RCC 7860 (cell line): ENCODE measurements around the gene LTB.
"Not testable (repeated sequence)": the region's sequence is repeated elsewhere in the genome, so short reads cannot be mapped to it uniquely, and the experiment has no call there.

Experiments
- DNase-seq: peaks from one replicate; pipeline ENCODE4 v3.0.0-alpha.2; 2015; ENCODE audit warnings: low spot score
- FAIRE-seq: peaks from 2 replicates; lab custom pipeline; 2012; peaks lifted over from hg19 to GRCh38; lab: Jason Lieb, UNC

Gene LTB

DNA sequence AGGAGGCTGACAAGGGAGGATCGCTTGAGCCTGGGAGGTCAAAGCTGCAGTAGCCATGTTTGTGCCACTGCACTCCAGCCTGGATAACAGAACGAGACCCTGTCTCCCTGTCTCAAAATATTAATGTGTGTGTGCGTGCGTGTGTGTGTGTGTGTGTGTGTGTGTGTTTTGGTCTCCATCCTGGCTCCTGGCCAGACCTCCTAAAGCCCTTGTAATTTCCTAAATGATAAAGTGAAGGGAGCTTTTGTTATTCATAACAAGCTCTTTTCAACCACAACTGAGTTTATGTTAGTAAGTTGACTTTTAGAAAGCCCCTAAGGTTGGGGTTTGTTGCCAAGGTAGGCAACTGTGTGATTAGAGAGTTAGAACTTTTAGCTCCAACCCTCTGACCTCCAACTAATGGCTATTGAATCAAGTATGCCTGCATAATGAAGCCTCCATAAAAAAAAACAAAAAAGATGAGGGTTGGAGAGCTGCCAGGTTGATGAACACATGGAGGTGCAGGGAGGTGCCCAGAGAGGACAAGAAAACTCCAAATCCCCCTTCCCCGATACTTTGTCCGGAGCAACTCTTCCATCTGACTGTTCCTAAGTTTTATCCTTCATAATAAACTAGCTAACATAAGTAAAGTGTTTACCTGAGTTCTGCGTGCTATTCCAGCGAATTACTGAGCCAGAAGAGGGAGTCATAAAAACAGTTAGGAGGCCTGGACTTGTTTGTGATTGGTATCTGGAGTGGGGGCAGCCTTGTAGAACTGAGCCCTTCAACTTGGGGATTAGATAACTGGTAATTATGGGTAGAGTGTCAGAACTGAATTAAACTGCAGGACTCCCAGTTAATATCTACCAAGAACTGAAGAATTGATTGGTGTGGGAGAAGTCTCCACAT lies 27.5 kb upstream of the LTB start:
- DNase-seq, result no peak
- FAIRE-seq, result no peak

DNA sequence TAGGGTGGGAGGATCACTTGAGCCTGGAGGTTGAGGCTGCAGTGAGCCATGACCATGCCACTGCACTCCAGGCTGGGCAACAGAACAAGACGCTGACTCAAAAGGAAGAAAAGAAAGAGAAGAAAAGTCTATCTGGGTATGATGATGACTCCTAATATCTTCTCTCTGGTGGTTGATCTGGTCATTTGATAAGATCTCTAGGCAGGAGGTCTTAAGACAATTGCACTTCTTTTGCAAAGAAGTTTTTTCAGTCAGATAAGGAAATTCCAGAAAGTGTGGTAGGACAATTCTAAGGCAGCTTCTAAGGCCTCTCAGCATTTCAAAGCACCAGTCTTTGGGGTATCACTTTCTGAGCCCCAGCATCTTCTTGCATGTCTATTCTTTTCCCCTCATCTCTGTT lies 25.1 kb upstream of the LTB start:
- FAIRE-seq (no peak), DNase-seq (no peak)

GRCh38 chr6:31597006-31597405 lies 14.8 kb upstream of the LTB start:
- peak; percentile 43 for DNase-seq
- no peak for FAIRE-seq

DNA sequence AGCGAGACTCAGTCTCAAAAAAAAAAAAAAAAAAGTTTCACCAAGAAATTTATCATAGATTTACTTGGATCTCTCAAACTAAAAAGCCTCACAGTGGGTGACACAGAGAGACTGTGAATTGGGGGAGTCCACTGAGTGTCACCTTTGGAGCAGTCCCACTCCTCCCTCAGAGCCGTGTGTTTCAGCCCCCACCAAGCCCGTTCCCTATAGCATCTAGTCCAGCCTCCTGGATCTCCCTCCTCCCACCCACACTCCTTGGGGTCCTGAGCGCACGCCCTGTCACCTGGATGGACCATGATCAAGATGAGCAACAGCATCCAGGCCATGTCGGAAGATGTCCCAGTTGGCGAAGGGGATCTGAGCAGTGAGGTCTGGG lies 10.2 kb upstream of the LTB start:
- FAIRE-seq (no peak), DNase-seq (no peak)

DNA sequence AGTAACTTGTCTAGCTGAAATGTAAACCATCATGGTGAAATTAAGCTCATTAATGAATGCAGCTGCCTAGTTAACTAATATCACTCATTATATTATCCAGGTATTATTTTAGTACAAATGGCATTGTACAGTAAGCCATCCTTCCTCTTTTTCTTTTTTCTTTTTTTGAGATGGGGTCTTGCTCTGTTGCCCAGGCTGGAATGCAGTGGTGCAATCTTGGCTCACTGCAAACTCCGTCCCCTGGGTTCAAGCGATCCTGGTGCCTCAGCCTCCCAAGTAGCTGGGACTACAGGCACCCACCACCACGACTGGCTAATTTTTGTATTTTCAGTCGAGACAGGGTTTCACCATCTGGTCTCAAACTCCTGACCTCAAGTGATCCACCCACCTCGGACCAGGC lies 8.5 kb upstream of the LTB start:
- FAIRE-seq, DNase-seq: not testable (repeated sequence)

DNA sequence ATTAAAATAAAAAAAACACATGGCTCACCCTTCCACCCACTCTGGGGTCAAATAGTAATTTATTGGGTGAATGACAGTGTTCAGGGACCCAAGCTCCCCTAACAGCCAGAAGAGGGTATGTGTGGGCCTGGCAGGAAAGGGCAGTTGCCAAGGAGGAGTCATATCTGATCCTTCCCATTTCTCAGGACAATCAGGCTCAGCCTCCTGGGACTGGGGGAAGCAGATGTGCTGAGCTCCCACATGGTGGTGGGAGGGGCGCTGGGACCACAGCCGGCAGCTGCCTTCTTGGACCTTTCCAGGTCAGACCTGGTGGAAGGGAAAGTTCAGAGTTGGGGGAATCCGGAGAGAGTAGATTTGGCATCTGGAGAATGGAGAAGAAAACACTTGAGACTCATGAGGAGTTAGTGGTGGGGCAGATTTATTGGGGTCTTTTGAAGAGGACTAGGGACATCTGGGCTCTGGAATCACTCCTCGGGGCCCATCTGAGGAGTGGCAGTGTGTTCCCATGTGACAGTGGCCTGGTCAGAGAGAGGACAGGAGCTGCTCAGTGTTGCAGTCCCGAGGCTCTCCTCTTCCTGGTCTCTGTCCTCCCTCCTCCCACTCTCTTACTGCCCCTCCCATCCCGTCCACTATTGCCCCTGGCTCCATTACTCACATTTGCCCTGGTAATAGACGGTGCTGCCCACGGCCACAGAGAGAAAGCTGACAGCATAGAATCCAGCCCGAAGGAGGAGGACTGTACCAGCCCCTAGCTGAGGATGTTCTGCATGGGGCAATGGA lies 6.8 kb upstream of the LTB start:
- no peak for FAIRE-seq
- no peak for DNase-seq

DNA sequence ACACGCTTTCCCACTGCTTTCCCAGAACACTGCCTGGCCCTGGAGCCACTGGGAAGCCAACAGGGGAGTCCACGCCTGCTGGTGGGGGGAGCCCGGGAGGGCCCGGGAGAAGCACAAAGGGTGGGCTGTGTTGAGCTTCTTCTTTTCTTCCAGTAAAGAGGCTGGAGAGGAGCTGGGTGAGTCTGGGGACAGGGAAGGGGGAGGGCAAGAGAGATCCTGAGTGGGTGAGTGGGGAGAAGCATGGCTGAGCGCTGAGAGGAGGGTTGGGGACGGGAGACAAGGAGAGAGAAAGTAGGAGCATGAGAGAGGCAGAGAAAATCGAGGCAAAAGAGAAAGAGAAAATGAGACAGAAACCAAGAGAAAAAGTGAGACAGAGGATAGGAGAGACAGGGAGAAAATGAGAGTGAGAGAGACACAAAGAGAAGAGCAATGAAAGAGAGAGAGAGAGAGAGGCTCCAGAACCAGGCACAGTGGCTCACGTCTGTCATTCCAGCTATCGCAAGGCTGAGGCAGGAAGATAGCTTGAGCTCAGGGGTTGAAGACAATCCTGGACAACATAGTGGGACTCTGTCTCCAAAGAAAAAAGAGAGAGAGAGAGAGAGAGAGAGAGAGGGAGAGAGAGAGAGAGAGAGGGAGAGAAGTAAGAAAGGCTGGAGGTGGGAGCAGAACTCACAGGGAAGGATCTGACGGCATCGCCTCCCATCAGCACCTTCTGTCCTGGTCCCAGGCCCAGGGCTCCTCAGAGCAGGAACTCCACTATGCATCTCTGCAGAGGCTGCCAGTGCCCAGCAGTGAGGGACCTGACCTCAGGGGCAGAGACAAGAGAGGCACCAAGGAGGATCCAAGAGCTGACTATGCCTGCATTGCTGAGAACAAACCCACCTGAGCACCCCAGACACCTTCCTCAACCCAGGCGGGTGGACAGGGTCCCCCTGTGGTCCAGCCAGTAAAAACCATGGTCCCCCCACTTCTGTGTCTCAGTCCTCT lies 5.9 kb upstream of the LTB start:
- DNase-seq (no peak), FAIRE-seq (no peak)

DNA sequence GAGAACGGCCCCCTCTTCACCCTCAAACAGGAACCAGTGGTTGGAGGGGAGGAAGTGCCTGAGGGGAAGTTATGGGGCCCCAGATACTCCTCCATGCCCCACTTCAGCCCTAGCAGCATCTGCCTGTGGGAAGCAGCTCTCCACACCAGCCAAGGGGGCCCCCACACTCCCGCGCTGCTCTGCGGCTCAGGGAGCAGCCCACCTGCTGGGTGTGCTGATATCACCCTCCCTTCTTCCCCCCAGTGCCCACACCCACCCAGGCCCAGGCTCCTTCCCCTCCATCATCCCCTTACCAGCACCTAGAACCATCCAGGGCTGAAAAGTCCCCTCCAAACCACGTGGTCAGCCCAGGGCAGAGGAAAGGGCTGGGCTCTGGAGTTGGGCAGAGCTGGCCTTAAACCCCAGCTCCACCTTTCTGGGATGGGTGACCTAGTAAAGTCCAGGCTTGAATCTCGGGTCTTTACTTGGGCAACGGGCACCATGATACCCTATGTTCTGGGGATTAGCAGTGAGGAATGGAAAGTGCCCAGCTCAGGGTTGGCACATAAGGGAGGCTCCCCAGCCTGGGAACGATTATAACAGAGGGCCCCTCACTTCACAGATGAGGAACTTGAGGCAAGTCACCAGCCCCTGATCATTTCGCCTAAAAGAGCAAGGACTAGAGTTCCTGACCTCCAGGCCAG lies 4.5 kb upstream of the LTB start:
- DNase-seq (no peak), FAIRE-seq (no peak)

DNA sequence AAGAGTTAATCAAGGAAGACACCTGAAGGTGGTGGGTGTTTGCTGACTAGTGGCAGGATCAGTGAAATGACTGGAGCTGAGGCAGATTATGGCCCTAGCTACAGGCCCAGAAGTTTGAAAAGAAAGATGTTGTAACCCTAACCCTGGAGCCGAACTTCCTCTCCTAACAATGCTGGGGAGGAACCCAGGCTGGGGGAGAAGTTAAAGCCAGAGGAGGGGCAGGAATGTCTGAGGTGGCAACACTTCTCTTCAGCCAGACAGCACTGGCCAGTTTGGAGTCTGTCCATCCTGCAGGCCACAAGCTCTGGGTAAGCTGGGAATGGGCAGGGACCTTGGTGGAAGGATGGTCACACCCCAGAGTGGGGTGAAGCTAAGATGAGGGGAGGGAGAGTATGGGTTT lies 3.8 kb upstream of the LTB start, which contains the start of gene LST1:
Gene LST1, plus strand, starts transcription at position 270 of the 400 bp plus-strand sequence. CDS start 1,023 bp downstream, outside the sequence.
- FAIRE-seq, result no peak
- DNase-seq, result no peak

- DNase-seq (peak; percentile 8), FAIRE-seq (no peak)
These were observed 3.3 kb upstream of the LTB start for GRCh38 chr6:31585491-31585890.

- no peak for FAIRE-seq
- DNase-seq, result no peak
These were observed 592 bp downstream of the LTB start for GRCh38 chr6:31581434-31582229.

DNA sequence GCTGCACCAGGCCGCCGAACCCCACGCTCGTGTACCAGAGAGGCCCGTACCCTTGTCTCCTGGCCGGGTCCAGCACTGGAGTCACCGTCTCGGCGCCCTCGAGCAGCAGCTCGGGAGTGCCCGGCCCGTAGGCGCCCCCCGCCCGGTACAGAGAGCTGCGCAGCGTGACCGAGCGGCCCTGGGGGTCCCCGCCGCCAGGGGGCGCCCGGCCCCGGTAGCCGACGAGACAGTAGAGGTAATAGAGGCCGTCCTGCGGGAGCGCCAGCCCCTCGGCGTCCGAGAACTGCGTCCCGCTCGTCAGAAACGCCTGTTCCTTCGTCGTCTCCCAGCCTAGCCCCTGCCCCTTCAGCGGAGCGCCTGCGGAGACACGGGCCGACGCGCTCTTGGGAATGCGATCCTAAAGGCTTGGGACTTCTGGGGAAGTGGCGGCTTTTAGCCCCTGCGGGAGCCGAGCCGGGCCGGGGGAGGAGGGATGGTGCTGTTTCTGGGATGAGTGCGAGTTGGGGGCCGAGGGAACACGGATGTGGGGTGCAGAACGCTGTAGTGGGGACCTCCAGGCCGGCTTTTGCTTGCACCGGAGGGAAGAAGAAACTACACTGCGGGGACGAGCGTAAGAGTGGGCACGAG lies 1.3 kb downstream of the LTB start:
- DNase-seq (peak; percentile 62), FAIRE-seq (no peak)

DNA sequence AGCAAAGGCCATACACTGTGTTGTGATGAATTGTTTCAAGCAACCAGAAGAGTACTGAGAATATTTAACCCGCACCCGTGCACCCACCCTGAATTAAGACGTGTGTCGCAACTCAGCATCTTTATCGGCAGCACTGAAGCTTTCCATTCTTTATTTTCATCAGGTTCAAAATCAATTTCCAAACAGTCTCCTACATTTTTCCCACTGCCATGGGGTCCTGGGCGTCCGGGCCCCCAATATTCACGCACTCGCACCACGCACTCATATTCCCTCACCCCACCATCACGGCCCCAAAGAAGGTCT lies 1.8 kb downstream of the LTB start:
- no peak for FAIRE-seq
- no peak for DNase-seq

GRCh38 chr6:31579546-31580437 lies 2.4 kb downstream of the LTB start:
- DNase-seq, result no peak
- no peak for FAIRE-seq

DNA sequence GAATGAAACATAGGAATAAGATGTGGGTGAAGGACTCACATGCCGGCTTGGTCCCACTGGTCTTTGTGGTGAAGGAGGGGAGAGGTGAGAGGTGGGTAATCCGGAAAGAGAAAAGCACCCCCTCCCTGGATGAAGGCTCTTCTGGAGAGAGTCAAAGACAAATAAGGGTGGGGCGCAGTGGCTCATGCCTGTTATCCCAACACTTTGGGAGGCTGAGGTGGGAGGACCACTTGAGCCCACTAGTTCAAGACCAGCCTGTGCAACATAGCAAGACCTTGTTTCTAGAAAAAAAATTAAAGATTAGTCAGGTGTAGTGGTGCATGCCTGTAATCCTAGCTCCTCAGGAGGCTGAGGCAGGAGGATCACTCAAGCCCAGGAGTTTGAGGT lies 3.1 kb downstream of the LTB start:
- FAIRE-seq (no peak), DNase-seq (no peak)

DNA sequence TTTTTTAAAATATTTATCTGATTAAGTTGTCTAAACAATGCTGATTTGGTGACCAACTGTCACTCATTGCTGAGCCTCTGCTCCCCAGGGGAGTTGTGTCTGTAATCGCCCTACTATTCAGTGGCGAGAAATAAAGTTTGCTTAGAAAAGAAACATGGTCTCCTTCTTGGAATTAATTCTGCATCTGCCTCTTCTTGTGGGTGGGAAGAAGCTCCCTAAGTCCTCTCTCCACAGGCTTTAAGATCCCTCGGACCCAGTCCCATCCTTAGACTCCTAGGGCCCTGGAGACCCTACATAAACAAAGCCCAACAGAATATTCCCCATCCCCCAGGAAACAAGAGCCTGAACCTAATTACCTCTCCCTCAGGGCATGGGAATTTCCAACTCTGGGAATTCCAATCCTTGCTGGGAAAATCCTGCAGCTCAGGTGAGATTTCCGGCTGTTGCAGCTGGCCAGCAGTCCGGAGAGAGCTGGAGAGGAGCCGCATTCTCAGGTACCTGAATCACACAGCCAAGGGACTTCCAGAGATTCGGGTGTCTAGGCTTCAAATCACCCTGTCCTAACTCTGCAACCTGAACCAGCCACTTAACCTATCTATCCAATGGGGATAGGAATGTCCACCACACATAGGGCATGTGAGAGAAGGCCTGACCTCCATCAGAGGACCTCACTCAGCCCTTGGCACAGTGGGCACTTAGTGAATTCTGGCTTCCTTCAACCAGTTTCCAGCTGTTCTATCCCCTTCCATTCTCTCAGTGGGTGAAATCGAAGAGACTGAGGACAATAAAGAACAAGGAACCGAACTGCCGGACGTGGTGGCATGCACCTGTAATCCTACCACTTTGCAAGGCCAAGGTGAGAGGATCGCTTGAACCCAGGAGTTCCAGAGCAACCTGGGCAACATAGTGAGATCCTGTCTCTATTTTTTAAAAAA lies 3.8 kb downstream of the LTB start:
- DNase-seq (peak; percentile 69), FAIRE-seq (no peak)

- FAIRE-seq, result no peak
- DNase-seq, result no peak
These were observed 4.7 kb downstream of the LTB start for GRCh38 chr6:31577579-31577966.
